ENCODE measurements around the gene GLB1L2. TPM values are rescaled to one million over a fixed set of nuclear protein-coding genes. Genes with fewer than 3 reads are reported as not detected.

The GLB1L2 gene
- total RNA-seq, 4 donors from 2014 or later, result 13.4 to 31.6 (median 25.8) TPM

DNA sequence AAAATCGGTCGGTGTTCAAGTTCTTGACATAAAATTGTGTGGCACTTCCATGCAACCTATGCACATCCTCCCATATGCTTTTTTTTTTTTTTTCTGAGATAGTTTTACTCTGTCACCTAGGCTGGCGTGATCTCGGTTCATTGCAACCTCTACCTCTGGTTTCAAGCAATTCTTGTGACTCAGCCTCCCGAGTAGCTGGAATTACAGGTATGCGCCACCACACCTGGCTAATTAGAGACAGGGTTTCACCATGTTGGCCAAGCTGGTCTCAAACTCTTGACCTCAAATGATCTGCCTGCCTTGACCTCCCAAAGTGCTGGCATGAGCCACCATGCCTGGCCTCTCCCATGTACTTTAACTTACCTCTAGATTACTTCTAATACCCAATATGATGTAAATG, 40.6 kb upstream of the GLB1L2 start:
- DNase-seq, result no peak
- TF ChIP-seq, protein P1, sequence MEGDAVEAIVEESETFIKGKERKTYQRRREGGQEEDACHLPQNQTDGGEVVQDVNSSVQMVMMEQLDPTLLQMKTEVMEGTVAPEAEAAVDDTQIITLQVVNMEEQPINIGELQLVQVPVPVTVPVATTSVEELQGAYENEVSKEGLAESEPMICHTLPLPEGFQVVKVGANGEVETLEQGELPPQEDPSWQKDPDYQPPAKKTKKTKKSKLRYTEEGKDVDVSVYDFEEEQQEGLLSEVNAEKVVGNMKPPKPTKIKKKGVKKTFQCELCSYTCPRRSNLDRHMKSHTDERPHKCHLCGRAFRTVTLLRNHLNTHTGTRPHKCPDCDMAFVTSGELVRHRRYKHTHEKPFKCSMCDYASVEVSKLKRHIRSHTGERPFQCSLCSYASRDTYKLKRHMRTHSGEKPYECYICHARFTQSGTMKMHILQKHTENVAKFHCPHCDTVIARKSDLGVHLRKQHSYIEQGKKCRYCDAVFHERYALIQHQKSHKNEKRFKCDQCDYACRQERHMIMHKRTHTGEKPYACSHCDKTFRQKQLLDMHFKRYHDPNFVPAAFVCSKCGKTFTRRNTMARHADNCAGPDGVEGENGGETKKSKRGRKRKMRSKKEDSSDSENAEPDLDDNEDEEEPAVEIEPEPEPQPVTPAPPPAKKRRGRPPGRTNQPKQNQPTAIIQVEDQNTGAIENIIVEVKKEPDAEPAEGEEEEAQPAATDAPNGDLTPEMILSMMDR (IDR thresholded peaks at IDR 0.05), result no peak
- TF ChIP-seq POLR2A (IDR thresholded peaks at IDR 0.05), result no peak
- 95 to 98% methylated on average over 6 of the region's 6 CpGs for WGBS, 2 donors
- Histone ChIP-seq H3K4me3 (replicated peaks in 1 of 3) (no peak overlapping the region), H3K36me3 (no peaks in the 10 kb centered on the region), H3K27me3 (no peaks in the 10 kb centered on the region), H3K9me3 (no peaks in the 10 kb centered on the region), H3K4me1 (no peaks in the 10 kb centered on the region), H3K27ac (no peak overlapping the region)
- intact Hi-C loops (cut with DNase I), result no loop called here

DNA sequence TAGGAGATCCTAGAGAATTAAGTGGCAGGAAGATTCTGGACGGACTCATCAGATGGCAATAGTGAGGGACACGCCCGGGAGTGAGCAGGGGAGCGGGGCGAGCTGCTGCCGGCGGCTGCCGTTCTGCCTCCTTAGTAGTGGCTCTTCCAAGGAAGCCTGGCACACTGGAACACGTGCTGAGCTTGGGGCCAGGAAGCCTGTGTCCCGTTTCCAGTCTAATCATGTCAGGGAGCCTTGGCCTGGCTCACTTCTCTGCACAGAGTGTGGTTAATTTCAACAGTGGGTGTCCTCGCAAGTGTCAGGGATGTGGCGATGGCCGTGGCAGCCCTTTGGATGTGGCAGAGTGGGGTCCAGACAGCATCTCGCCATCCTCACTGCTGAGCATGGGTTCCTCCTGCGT, 39.1 kb upstream of the GLB1L2 start:
- DNase-seq, result no peak
- H3K27ac ChIP-seq, result no peak overlapping the region
- H3K36me3 ChIP-seq, result no peaks in the 10 kb centered on the region
- intact Hi-C loops (cut with DNase I), result no loop called here
- TF ChIP-seq, protein P1 (IDR thresholded peaks at IDR 0.05), result no peak
- no peak for TF ChIP-seq POLR2A (IDR thresholded peaks at IDR 0.05)
- no peak overlapping the region for H3K4me3 ChIP-seq (replicated peaks in 1 of 3)
- H3K4me1 ChIP-seq, result no peaks in the 10 kb centered on the region
- WGBS, 2 donors, result 88 to 90% methylated on average over 13 to 15 of the region's 15 CpGs
- no peaks in the 10 kb centered on the region for H3K9me3 ChIP-seq
- H3K27me3 ChIP-seq, result no peaks in the 10 kb centered on the region

DNA sequence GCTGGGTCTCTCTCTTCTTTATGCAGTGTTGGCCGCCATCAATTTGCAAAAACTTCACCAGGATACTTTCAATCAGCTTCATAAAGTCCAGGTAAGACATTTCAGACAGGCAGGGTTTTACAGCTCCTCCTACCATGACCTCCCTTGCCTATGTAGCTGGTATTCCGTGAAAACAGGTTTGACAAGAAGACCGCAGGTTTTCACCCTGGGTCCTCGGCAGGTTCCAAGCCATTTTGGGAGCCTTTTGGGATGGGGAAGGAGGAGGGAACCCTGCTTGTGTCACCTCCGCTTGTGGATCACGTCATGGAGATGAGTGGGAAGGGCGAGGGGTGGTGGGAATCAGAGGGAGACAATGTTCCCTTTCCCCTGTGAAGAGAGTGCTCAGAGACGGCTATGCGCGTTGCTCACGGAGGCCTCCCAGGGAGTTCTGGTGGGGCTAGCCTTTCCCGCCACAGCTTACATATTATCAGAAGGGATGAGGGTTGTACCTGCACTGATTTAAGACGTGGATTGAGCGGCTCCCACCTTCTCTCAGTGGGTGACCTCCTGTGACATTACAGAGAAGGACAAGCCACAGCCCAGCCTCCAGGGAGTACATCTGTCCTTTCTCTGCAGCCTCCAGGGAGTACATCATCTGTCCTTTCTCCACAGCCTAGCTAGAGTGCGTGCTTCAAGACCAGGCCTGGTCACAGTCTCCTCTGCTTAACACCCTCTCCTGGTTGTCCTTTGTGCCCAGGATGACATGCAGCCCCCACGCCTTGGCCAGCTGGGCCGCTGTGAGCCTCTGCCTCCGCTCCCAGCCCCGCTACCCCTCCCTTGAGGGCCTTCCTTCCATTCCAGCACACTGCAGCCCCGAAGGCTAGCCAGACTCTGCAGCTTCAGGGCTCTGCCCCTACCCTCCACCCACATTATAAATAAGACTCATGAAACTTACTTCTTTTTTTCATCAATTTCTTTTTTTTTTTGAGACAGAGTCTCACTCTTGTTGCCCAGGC, 38.4 kb upstream of the GLB1L2 start:
- intact Hi-C loops (cut with DNase I), result no loop called here

DNA sequence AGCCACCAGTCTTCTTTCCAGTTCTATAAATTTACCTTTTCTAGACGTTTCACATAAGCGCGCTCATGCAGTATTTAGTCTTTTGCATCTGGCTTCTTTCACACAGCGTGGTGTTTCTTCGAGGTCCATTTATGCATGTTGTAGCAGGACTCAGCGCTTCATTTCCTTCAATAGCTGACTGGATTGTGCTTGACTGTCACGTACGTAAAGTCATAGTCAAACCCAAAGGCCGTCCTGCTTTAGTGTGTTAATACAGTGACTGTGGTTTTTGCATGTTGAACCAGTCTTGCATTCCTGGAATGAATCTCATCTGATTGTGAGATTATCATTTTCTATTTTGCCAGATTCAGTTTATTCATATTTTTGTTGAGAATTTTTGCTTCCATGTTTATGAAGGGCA, 37.1 kb upstream of the GLB1L2 start:
- 86 to 89% methylated on average over 9 of the region's 9 CpGs for WGBS, 2 donors
- no peaks in the 10 kb centered on the region for H3K36me3 ChIP-seq
- no peaks in the 10 kb centered on the region for H3K27me3 ChIP-seq
- H3K4me3 ChIP-seq (replicated peaks in 1 of 3), result no peak overlapping the region
- DNase-seq, result no peak
- no peaks in the 10 kb centered on the region for H3K4me1 ChIP-seq
- TF ChIP-seq, protein P1 (IDR thresholded peaks at IDR 0.05), result no peak
- TF ChIP-seq POLR2A (IDR thresholded peaks at IDR 0.05), result no peak
- no peaks in the 10 kb centered on the region for H3K9me3 ChIP-seq
- intact Hi-C loops (cut with DNase I), result no loop called here
- no peak overlapping the region for H3K27ac ChIP-seq

More for the DNA sequence above, 38.4 kb upstream of the GLB1L2 start:
- Histone ChIP-seq H3K27me3 (no peaks in the 10 kb centered on the region), H3K9me3 (no peaks in the 10 kb centered on the region), H3K4me1 (no peaks in the 10 kb centered on the region), H3K36me3 (no peaks in the 10 kb centered on the region), H3K4me3 (replicated peaks in 1 of 3) (no peak overlapping the region), H3K27ac (no peak overlapping the region)
- no peak for DNase-seq
- TF ChIP-seq POLR2A (IDR thresholded peaks at IDR 0.05), result no peak
- TF ChIP-seq, protein P1 (IDR thresholded peaks at IDR 0.05), result no peak
- WGBS, 2 donors, result 86% methylated on average over 20 of the region's 20 CpGs

DNA sequence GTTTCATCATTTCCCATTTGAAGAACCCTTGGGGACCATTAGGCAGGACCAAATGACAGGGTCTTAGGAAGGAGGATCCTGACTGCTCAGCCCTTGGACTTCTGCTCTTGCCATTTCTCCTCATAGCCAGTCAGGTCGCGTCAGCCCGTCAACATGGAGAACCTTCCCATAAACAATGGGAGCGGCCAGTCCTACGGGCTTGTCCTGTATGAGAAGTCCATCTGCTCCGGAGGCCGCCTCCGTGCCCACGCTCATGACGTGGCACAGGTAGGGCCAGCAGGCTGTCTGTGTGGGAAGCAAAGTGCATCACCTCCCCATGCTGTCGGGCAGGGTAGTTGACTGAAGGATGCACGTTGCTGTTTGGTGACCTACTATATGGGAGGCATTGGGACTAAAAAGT, 19.6 kb upstream of the GLB1L2 start:
- WGBS, 2 donors, result 86 to 89% methylated on average over 12 of the region's 12 CpGs
- Histone ChIP-seq H3K27ac (no peak overlapping the region), H3K9me3 (no peaks in the 10 kb centered on the region), H3K27me3 (no peaks in the 10 kb centered on the region), H3K36me3 (no peaks in the 10 kb centered on the region), H3K4me3 (replicated peaks in 1 of 3) (no peak overlapping the region), H3K4me1 (no peaks in the 10 kb centered on the region)
- no peak for TF ChIP-seq POLR2A (IDR thresholded peaks at IDR 0.05)
- TF ChIP-seq, protein P1 (IDR thresholded peaks at IDR 0.05), result no peak
- intact Hi-C loops (cut with DNase I), result no loop called here
- DNase-seq, result no peak

All from thyroid gland (tissue), 4 donors.